ENCODE results near the gene MFSD12.

MFSD12 gene

GRCh38 chr19:3555653-3556422, 1.5 kb downstream of the MFSD12 start:
- no peak for DNase-seq

- no peak for DNase-seq
These were observed 2.9 kb downstream of the MFSD12 start for GRCh38 chr19:3554254-3555083.

GRCh38 chr19:3551792-3552095, 5.6 kb downstream of the MFSD12 start:
- no peak for DNase-seq

GRCh38 chr19:3550947-3551791, 6.2 kb downstream of the MFSD12 start:
- no peak for DNase-seq

GRCh38 chr19:3549816-3550215, 7.6 kb downstream of the MFSD12 start:
- no peak for DNase-seq

- no peak for DNase-seq
These were observed 8.8 kb downstream of the MFSD12 start for GRCh38 chr19:3548606-3549005.

- DNase-seq = no peak
These were observed 9.6 kb downstream of the MFSD12 start for GRCh38 chr19:3547767-3548282.

- DNase-seq = peak; percentile 59
These were observed 10.1 kb downstream of the MFSD12 start for GRCh38 chr19:3547301-3547731.

- no peak for DNase-seq
These were observed 11.3 kb downstream of the MFSD12 start for GRCh38 chr19:3546119-3546518.

GRCh38 chr19:3545669-3546034, 11.7 kb downstream of the MFSD12 start:
- no peak for DNase-seq

GRCh38 chr19:3544742-3545668, 12.4 kb downstream of the MFSD12 start:
- peak; percentile 86 for DNase-seq

GRCh38 chr19:3544058-3544376, 13.4 kb downstream of the MFSD12 start:
- no peak for DNase-seq

- no peak for DNase-seq
These were observed 14.0 kb downstream of the MFSD12 start for GRCh38 chr19:3543150-3544057.

- DNase-seq = no peak
These were observed 17.6 kb downstream of the MFSD12 start for GRCh38 chr19:3539756-3540118.

- no peak for DNase-seq
These were observed 18.2 kb downstream of the MFSD12 start, which contains the start of gene TEKTIP1 for GRCh38 chr19:3538965-3539755. Gene TEKTIP1 (plus strand): TSS chr19:3539174. CDS start chr19:3539178, 4 bp downstream.

GRCh38 chr19:3538258-3538929, 19.0 kb downstream of the MFSD12 start:
- no peak for DNase-seq

- no peak for DNase-seq
These were observed 19.7 kb downstream of the MFSD12 start for GRCh38 chr19:3537438-3538240.

GRCh38 chr19:3537101-3537437, 20.3 kb downstream of the MFSD12 start:
- DNase-seq = no peak

Measured in activated CD4-positive, alpha-beta T cell treated with anti-CD3 and anti-CD28 coated beads for 48 hours (primary cell).